ENCODE results near the gene RBM20.

The RBM20 gene

DNA sequence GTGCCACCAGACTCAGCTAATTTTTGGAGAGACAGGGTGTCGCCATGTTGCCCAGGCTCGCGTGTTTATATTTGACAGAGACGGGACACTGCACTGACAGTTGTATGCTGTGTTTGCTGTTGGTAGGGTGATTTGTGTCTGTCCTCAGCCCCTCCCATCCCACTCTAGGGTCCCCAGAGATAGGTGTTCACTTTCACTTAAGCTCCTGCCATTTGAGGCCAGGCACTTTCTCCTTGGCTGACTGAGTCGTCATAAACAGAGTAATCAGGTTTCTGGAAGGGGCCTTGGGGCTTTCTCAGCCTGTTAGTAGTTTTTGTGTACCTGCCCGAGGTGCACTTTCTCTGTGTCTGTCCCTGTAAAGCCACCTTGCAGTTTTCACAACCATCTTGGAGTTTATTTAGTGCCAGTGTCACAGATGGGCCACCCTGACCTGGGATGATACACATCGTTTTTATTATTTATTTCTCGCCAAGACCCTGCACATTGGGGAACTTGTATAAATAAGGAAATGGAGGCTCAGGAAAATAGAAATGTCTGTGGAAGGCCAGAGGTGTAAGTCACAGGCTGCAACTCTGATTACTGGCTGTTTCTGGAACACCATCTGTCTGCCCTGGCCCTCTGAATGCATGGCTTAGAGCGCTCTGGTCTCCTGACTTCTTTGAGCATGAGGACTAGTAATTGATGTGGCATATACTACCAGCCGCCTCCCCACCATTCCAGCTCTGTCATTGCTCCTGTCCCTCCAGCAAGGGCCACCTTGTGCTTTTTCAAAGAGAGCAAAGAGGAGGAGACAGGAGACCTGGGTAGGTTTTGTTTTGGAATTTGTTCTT lies 145.7 kb downstream of the RBM20 start:
- DNase-seq (ENCODE audit: low spot score) = no peak

DNA sequence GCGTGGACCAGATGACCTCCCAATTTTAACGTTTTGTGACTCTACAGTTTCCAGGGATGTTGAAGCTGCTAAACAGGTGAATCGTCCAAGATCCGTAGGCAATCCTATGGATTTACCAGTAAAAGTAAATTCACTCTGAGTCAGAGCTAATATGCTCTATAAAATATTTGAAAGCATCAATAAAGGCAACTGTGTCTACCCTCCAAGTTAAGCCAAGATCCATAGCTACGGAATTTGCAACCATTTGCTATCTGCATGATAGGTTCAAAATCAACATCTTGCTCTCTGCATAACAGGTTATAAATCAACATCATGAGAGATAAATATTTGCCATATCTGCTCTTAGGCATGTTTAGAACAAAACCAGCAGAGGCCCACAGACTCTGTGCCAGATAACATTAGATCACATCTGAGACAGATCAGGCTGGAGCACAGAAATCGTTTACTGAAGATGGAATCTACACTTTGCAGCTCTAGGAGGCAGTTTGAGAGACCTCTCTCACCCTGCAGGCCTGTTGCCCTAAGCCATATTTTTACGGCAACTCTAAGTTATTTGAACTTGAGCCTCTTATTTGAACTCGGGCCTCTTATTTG lies 146.9 kb downstream of the RBM20 start:
- no peak for DNase-seq (ENCODE audit: low spot score)

DNA sequence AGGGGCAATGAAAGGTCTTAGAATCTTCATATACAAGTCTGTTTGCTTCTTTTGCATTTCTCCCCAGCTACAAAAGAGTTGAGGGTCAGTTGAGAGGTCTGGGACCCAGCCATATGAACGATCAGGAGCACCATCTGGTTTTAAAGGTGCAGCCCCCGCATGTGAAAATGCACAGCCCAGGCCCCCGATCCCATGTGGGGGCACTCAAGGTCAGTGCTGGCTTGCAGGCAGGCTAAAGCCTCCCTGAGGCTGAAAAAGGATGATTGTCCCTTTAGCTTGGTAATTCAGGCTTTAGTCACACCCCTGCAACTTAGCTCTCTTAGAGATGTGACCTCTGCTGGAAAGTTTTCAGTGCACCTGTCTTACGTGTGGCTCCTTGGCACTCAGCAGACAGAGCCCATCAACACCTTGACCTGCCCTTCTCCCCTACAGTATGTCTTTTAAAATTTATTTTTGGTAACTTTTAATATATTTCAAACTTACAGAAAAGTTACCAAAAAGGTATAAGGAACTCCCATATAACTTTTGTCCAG lies 147.5 kb downstream of the RBM20 start:
- DNase-seq (ENCODE audit: low spot score) = no peak

GRCh38 chr10:110792476-110793125 lies 148.5 kb downstream of the RBM20 start:
- DNase-seq (ENCODE audit: low spot score) = no peak

- no peak for DNase-seq (ENCODE audit: low spot score)
Measured at GRCh38 chr10:110793128-110793812, 149.1 kb downstream of the RBM20 start.

GRCh38 chr10:110793886-110794285 lies 149.8 kb downstream of the RBM20 start:
- no peak for DNase-seq (ENCODE audit: low spot score)

- DNase-seq (ENCODE audit: low spot score) = no peak
Measured at GRCh38 chr10:110794808-110795207, 150.7 kb downstream of the RBM20 start.

- no peak for DNase-seq (ENCODE audit: low spot score)
Measured at GRCh38 chr10:110797416-110797815, 153.3 kb downstream of the RBM20 start.

DNA sequence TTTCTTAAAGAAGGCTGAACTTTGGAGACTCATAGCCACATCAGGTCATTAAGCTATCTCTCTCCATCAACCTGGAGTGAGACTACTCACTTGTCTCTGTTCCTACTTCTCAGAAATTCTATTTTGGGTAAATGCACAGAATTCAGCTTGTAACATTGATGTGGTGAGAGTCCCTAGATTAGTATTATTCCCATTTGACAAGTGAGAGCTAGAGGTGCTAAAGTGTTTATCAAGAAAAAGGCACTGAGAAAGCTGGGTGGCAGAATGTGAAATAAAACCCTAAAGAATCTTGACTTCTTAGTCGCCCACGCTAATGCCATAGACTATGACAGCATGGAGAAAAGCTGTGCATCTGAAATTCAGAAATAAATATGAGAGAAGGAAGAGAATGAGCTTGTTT lies 154.2 kb downstream of the RBM20 start:
- DNase-seq (ENCODE audit: low spot score) = no peak

DNA sequence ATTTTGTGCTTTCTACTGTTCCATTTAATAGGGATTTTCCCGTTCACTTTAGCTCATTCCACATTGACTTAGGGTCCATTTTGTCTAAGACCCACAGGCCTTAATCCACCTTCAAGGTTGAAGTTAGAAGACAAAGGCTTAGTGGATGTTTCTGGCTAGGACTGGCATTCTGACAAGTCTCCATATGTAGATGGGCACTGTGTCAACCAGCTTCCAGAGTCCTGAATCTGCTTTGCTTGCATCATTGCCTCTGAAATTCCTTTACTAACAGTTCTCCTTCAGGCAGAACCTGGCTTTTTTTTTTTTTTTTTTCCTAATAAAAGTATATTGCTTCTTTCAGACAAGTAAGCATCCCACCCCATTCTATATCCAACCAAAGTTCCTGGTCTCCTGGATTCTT lies 158.0 kb downstream of the RBM20 start:
- no peak for DNase-seq (ENCODE audit: low spot score)

DNA sequence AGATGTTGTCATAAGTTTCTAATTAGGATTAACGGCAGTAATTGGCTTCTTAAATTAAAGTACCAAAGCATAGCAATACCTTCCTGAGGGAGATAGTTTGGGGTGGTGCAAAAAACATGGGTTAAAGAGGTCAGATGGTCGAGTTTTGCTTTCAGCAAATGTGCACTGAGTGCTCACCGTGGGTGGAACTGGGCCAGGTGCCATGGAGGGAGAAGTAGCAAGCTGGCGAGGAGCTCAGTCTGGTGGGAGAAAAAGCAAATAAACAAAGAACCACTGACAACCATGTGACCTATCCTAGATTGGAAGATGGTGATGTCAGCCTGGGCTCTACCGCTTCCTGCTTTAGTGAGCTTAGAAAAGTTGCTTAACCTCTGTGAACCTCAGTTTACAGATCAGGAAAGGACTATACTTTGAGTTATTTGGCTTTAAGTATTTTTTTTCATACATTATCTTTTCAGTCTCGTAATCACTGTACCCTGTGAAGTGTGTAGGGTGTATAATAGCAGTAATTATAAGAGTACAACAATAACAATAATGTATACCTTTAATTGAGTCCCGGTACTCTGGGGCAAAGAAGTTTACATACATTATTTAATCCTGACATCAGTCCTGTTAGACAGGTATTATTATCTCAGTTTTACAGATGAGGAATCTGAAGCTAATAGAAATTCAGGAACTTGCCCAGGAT lies 158.6 kb downstream of the RBM20 start:
- DNase-seq (ENCODE audit: low spot score) = no peak

DNA sequence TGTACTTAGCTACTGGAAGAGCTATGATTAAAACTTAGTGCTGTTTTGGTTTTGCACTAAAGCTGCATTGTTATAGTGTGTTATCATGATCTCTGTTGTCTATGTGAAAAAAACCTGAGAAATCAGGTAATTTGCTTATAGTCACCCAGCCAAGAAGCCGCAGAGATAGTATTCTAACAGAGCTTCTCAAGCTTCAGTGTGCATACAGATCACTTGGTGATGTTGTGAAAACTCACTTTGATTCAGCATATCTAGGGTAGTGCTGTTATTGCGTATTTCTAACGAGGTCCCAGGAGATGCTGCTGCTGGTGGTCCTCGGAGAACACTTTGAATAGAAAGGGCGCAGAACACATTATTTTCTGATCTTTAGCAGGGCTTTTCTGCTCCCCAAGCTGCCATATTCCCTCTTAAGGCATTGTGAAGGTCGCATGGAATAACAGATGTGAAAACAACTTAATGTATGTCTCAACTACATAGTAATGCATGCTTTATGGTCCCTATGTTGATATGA lies 159.2 kb downstream of the RBM20 start:
- no peak for DNase-seq (ENCODE audit: low spot score)

DNA sequence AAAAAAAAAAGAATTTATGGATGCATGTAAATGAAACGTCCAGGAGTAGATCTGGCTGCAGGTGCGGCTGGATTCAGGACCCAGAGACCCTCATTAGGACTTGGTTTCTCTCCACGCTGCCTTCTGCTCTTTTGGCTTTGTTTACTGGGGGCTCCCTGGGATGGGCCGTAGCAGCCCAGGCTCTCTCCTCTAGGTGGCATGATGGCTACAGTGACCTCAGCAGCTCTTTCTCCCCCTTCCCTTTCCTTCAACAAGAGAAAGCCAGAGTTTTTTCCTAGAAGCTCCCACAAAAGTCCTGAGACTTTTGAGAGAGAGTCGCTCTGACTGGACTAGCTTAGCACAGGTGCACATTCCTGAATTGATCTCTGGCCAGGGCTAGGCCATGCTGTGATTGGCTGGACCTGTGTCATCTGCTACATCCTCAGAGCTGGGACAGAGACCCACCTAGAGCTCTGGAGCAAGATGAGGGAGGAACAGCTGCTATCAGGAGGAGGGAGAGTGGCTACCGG lies 159.7 kb downstream of the RBM20 start:
- DNase-seq (ENCODE audit: low spot score) = peak; percentile 52

- DNase-seq (ENCODE audit: low spot score) = no peak
Measured at GRCh38 chr10:110804376-110804775, 160.2 kb downstream of the RBM20 start.

DNA sequence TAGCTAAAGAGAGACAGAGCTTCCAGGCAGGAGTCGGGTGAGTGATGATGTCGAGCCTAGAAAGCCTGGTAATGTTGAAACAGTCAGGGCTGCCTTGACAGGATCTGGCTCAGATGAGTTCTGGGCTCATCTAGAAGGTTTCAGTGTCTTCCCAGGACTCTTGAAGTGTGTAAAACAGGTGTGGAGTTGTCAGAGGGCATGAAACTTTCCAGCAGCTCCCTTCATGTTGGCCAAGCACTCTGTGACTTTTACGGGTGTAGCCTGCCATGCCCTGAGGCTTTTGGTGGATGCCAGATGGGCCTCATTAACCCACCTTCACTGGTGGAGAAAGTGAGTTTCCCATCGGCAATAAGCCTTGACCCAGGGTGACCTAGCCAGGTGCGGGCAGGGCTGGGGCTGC lies 161.2 kb downstream of the RBM20 start:
- no peak for DNase-seq (ENCODE audit: low spot score)

- DNase-seq (ENCODE audit: low spot score) = no peak
Measured at GRCh38 chr10:110806335-110806734, 162.2 kb downstream of the RBM20 start.

- no peak for DNase-seq (ENCODE audit: low spot score)
Measured at GRCh38 chr10:110808123-110808522, 164.0 kb downstream of the RBM20 start.

DNA sequence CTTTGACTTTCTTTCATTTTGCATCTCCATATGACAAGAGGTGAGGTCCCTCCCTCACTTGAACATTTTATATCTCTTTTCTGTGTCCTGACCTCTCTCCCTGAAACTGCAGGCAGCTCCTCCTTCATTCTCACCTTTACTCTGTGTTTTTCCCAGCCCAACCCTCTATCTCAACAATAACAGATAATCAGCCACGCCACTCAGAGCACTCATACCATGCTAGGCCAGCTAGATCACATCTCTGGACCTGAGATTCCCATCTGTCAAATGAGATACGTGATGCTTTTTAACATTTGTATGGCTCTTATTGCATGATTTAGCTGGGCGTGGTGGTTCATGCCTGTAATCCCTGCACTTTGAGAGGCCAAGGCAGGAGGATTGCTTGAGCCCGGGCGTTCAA lies 164.5 kb downstream of the RBM20 start:
- DNase-seq (ENCODE audit: low spot score) = no peak

DNA sequence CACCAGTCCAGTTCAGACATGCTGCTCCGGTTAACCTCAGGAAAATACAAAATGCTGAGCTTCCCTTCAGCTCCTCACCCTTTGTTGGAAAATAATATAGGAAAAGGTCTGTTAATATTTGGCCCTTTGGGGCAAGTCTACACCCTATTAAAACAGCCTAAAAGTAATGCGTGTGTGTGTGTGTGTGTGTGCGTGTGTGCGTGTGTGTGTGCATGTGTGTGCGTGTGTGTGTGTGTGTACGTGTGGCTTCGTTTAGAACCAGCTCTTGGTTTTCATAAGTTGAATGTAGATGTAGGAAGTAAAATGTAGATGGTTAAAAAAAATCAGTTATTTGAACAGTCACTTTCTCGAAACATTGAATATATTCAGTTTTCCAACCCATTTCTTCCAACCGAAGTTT lies 166.5 kb downstream of the RBM20 start:
- DNase-seq (ENCODE audit: low spot score) = no peak

DNA sequence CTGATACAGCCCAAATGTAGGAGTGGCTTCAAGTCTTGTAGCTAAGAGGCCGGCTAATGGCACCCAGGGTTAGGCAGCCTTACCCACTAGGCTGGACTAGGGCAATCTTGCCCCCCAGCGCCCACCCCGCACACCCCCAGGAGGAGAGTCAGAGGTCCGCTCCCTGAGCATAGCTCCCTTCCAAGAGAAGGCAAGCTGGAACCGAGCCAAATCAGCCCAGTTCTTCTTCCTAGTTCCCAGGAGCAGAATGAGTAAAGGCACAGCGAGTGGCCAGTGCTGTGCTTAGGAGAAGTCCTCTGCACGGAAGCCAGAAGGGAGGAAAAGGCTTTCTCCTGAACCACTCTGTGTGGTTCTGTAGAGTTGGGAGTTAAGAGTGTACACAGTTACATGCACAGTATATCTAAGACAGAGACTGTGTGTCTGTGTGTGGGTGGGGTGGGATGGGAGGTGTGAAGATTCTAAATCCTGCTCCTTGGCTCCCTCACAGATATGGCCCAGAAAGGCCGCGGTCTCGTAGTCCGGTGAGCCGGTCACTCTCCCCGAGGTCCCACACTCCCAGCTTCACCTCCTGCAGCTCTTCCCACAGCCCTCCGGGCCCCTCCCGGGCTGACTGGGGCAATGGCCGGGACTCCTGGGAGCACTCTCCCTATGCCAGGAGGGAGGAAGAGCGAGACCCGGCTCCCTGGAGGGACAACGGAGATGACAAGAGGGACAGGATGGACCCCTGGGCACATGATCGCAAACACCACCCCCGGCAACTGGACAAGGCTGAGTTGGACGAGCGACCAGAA lies 167.8 kb downstream of the RBM20 start:
- DNase-seq (ENCODE audit: low spot score) = no peak

DNA sequence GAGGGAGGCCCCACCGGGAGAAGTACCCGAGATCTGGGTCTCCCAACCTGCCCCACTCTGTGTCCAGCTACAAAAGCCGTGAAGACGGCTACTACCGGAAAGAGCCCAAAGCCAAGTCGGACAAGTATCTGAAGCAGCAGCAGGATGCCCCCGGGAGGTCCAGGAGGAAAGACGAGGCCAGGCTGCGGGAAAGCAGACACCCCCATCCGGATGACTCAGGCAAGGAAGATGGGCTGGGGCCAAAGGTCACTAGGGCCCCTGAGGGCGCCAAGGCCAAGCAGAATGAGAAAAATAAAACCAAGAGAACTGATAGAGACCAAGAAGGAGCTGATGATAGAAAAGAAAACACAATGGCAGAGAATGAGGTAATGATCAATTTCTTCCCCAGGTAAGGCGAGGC lies 168.4 kb downstream of the RBM20 start:
- no peak for DNase-seq (ENCODE audit: low spot score)

All from RKO (cell line).